ENCODE data around the gene JCAD. TPM values are rescaled to one million over a fixed set of nuclear protein-coding genes. Genes with fewer than 3 reads are reported as not detected.

Gene JCAD
- total and polyA plus RNA-seq, 9 of the 15 experiments (the other 6 are each of a cell fraction or from before 2014, with no cell fraction given) = not detected

GRCh38 chr10:30070001-30070685 lies 10.8 kb upstream of the JCAD start (continued):
- TF ChIP-seq, protein P1, sequence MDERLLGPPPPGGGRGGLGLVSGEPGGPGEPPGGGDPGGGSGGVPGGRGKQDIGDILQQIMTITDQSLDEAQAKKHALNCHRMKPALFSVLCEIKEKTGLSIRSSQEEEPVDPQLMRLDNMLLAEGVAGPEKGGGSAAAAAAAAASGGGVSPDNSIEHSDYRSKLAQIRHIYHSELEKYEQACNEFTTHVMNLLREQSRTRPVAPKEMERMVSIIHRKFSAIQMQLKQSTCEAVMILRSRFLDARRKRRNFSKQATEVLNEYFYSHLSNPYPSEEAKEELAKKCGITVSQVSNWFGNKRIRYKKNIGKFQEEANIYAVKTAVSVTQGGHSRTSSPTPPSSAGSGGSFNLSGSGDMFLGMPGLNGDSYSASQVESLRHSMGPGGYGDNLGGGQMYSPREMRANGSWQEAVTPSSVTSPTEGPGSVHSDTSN (CRISPR knock-in tag; IDR thresholded peaks at IDR 0.05; ENCODE audit: low read depth) = no peak
- TF ChIP-seq, protein P1 (tag; conservative IDR thresholded peaks at IDR 0.05; ENCODE audit: low read depth) = peak; percentile 98
- TF ChIP-seq HLTF (IDR thresholded peaks at IDR 0.05) = no peak
- TF ChIP-seq KAT2B (IDR thresholded peaks at IDR 0.05; ENCODE audit: low read depth, low read length) = no peak
- no peak for TF ChIP-seq NR1H2 (CRISPR knock-in tag; IDR thresholded peaks at IDR 0.05)
- peak; percentile 97 for TF ChIP-seq CCNT2 (IDR thresholded peaks at IDR 0.05; ENCODE audit: borderline replicate concordance, extremely low read depth, insufficient read length, low read depth, low read length)
- TF ChIP-seq ZNF263 (CRISPR knock-in tag; IDR thresholded peaks at IDR 0.05; ENCODE audit: borderline replicate concordance) = no peak
- no peak for TF ChIP-seq JUN (IDR thresholded peaks at IDR 0.05; ENCODE audit: borderline replicate concordance, low read depth, low read length)
- TF ChIP-seq JUN (CRISPR knock-in tag; IDR thresholded peaks at IDR 0.05; ENCODE audit: borderline replicate concordance) = no peak
- TF ChIP-seq THAP12 (CRISPR knock-in tag; IDR thresholded peaks at IDR 0.05) = no peak
- TF ChIP-seq FOXM1 (IDR thresholded peaks at IDR 0.05; ENCODE audit: low read depth) = peak; percentile 65; the same call in 1 of the 2 replicates
- no peak for TF ChIP-seq FOXM1 (CRISPR knock-in tag; IDR thresholded peaks at IDR 0.05; ENCODE audit: low read depth)
- TF ChIP-seq PRMT5 (CRISPR knock-in tag; IDR thresholded peaks at IDR 0.05) = no peak
- TF ChIP-seq DIDO1 (tag; IDR thresholded peaks at IDR 0.05; ENCODE audit: low read depth) = no peak
- TF ChIP-seq, protein P2, sequence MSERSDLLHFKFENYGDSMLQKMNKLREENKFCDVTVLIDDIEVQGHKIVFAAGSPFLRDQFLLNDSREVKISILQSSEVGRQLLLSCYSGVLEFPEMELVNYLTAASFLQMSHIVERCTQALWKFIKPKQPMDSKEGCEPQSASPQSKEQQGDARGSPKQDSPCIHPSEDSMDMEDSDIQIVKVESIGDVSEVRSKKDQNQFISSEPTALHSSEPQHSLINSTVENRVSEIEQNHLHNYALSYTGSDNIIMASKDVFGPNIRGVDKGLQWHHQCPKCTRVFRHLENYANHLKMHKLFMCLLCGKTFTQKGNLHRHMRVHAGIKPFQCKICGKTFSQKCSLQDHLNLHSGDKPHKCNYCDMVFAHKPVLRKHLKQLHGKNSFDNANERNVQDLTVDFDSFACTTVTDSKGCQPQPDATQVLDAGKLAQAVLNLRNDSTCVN (CRISPR knock-in tag; IDR thresholded peaks at IDR 0.05) = no peak
- no peak for TF ChIP-seq FUS (optimal IDR thresholded peaks at IDR 0.05; ENCODE audit: low read depth, low read length)
- no peak for TF ChIP-seq PCBP1 (IDR thresholded peaks at IDR 0.05; ENCODE audit: low read depth, low read length, poor library complexity, severe bottlenecking)
- TF ChIP-seq ZNF589 (CRISPR knock-in tag; IDR thresholded peaks at IDR 0.05; ENCODE audit: low read depth) = no peak
- peak in 1 of 2 experiments; percentile 94; a peak in 2 of 4 replicates for TF ChIP-seq HDAC1 (IDR thresholded peaks at IDR 0.05)
- no peak for TF ChIP-seq CREB1 (IDR thresholded peaks at IDR 0.05)
- TF ChIP-seq CREB1 (CRISPR knock-in tag; IDR thresholded peaks at IDR 0.05) = no peak
- TF ChIP-seq SMAD2 (IDR thresholded peaks at IDR 0.05; ENCODE audit: low read depth, low read length) = no peak
- no peak for TF ChIP-seq RBM25 (IDR thresholded peaks at IDR 0.05; ENCODE audit: low read depth, low read length, severe bottlenecking)
- TF ChIP-seq POLR2G (IDR thresholded peaks at IDR 0.05; ENCODE audit: low read depth, low read length) = no peak

Measured in K562 (cell line).